Endothelial cell of umbilical vein (primary cell): Measurements from ENCODE around the gene HOXB5. TPM values are rescaled to one million over a fixed set of nuclear protein-coding genes. Genes with fewer than 3 reads are reported as not detected.

ENCODE experiments used
- BruUV-seq: library from RNA; stranded (reverse); fragments of 400-500 nt; replicated peaks from 2 replicates; lab custom pipeline; 2021; lab: Mats Ljungman, UMichigan
- CTCF ChIA-PET: fragments of 300-600, 350-600 bp; sonication (Branson Sonifier 250); formaldehyde crosslinking; loops from one replicate; lab custom pipeline; 2021; ENCODE audit warnings: antibody characterized with exemption, inconsistent platforms; lab: Charles Lee
- POLR2A ChIA-PET: fragments of 300-600, 350-600 bp; sonication (Branson Sonifier 250); formaldehyde crosslinking; loops from one replicate; lab custom pipeline; 2021; ENCODE audit warnings: antibody characterized with exemption, inconsistent platforms; lab: Charles Lee
- DNase-seq: peaks from one replicate; pipeline ENCODE4 v3.0.0-alpha.2; 2011; ENCODE audit warnings: low read depth, low spot score
- FAIRE-seq: peaks from 2 replicates; lab custom pipeline; 2011; peaks lifted over from hg19 to GRCh38; lab: Jason Lieb, UNC
- H2AFZ ChIP-seq: 2 replicates; pipeline ENCODE4 v1.6.0; 2012; ENCODE audit warnings: low read depth, low read length, control low read depth, inconsistent platforms
- H3K27ac ChIP-seq: 2 replicates; pipeline ENCODE4 v1.5.1; 2011; ENCODE audit warnings: low read depth, mild to moderate bottlenecking, control low read depth, low read length, moderate library complexity; ENCODE audit not compliant: insufficient read depth
- H3K27me3 ChIP-seq, 2 experiments: 2 replicates each; pipeline versions ENCODE4 v1.6.0 to v1.6.1; 2011; ENCODE audit warnings: low read length in 2 of 2, mixed read lengths in 1 of 2; ENCODE audit not compliant: control insufficient read depth in 2 of 2, insufficient read depth in 2 of 2
- H3K36me3 ChIP-seq, 2 experiments: 2 replicates in 1 of 2; 3 replicates in 1 of 2; pipeline ENCODE4 v1.5.1; 2011; ENCODE audit warnings: low read length in 2 of 2, mild to moderate bottlenecking in 1 of 2, moderate library complexity in 1 of 2; ENCODE audit not compliant: control insufficient read depth in 2 of 2, insufficient read depth in 2 of 2; ENCODE audit errors: extremely low read depth in 1 of 2
- H3K4me1 ChIP-seq: 3 replicates; pipeline ENCODE4 v1.5.1; 2011; ENCODE audit warnings: mild to moderate bottlenecking, low read length; ENCODE audit not compliant: control insufficient read depth, insufficient read depth; ENCODE audit errors: extremely low read depth
- H3K4me2 ChIP-seq: 2 replicates; pipeline ENCODE4 v1.6.1; 2011; ENCODE audit warnings: low read length, control low read depth, mixed read lengths; ENCODE audit not compliant: insufficient read depth
- H3K4me3 ChIP-seq, 3 experiments: fragments of 200-600 bp in 1 of 3; sonication (generic), shearing (Covaris generic) in 1 of 3; replicated peaks in 1 of 3; 2 replicates each; pipeline ENCODE4 v1.5.1; 2011 to 2016; ENCODE audit warnings: control low read depth in 3 of 3, low read length in 3 of 3, mild to moderate bottlenecking in 2 of 3, inconsistent platforms in 1 of 3, low read depth in 1 of 3, moderate library complexity in 1 of 3; ENCODE audit not compliant: insufficient read depth in 1 of 3
- H3K79me2 ChIP-seq: 2 replicates; pipeline ENCODE4 v1.6.0; 2012; ENCODE audit warnings: low read length, inconsistent platforms; ENCODE audit not compliant: control insufficient read depth, insufficient read depth
- H3K9ac ChIP-seq: replicated peaks from 2 replicates; pipeline ENCODE3; 2011; ENCODE audit warnings: low read length, control low read depth; ENCODE audit not compliant: insufficient read depth; ENCODE audit errors: extremely low read depth
- H3K9me1 ChIP-seq: replicated peaks from 3 replicates; pipeline ENCODE4 v1.6.0; 2011; ENCODE audit warnings: mild to moderate bottlenecking, low read length; ENCODE audit not compliant: control insufficient read depth, insufficient read depth; ENCODE audit errors: extremely low read depth
- H3K9me3 ChIP-seq: replicated peaks from 2 replicates; pipeline ENCODE4 v1.5.1; 2012; ENCODE audit warnings: low read length, inconsistent platforms; ENCODE audit not compliant: control insufficient read depth, insufficient read depth
- H4K20me1 ChIP-seq: replicated peaks from 2 replicates; pipeline ENCODE3; 2011; ENCODE audit warnings: mild to moderate bottlenecking, low read length; ENCODE audit not compliant: control insufficient read depth, insufficient read depth; ENCODE audit errors: extremely low read depth
- CTCF ChIP-seq, 2 donors: IDR thresholded peaks; 1 replicate in 1 of 2; 2 replicates in 1 of 2; pipeline ENCODE4 v1.5.1; 2011; ENCODE audit warnings: low read length in 2 of 2, mild to moderate bottlenecking in 2 of 2, moderate library complexity in 2 of 2, control low read depth in 1 of 2, inconsistent platforms in 1 of 2, low read depth in 1 of 2; ENCODE audit not compliant: insufficient read depth in 1 of 2; ENCODE audit errors: extremely low read depth in 1 of 2
- EZH2 ChIP-seq: IDR thresholded peaks from 2 replicates; pipeline ENCODE4 v1.6.1; 2012; ENCODE audit warnings: borderline replicate concordance, low read depth, mild to moderate bottlenecking, moderate library complexity, low read length, inconsistent platforms; ENCODE audit not compliant: severe bottlenecking
- FOS ChIP-seq: IDR thresholded peaks from 2 replicates; pipeline ENCODE4 v1.6.1; 2011; ENCODE audit warnings: mild to moderate bottlenecking, low read length, moderate library complexity, borderline replicate concordance; ENCODE audit not compliant: insufficient read depth
- GATA2 ChIP-seq: IDR thresholded peaks from 2 replicates; pipeline ENCODE4 v1.7.0; 2011; ENCODE audit warnings: low read depth, mild to moderate bottlenecking, moderate library complexity, mixed read lengths, low read length; ENCODE audit not compliant: insufficient read length, insufficient read depth
- JUN ChIP-seq: IDR thresholded peaks from 2 replicates; pipeline ENCODE4 v1.6.1; 2011; ENCODE audit warnings: borderline replicate concordance, low read depth; ENCODE audit not compliant: insufficient read length, insufficient read depth
- MAX ChIP-seq: IDR thresholded peaks from 2 replicates; pipeline ENCODE4 v1.6.1; 2011; ENCODE audit not compliant: insufficient read depth, insufficient read length
- MYC ChIP-seq: IDR thresholded peaks from one replicate; pipeline ENCODE4 v1.6.1; 2011; ENCODE audit warnings: mild to moderate bottlenecking, low read depth, low read length
- POLR2A ChIP-seq: IDR thresholded peaks from 2 replicates; pipeline ENCODE4 v1.6.1; 2012; ENCODE audit warnings: low read depth, mild to moderate bottlenecking, control low read depth, low read length
- POLR2AphosphoS5 ChIP-seq: IDR thresholded peaks from 2 replicates; pipeline ENCODE4 v1.6.1; 2012; ENCODE audit warnings: low read depth, mild to moderate bottlenecking, control low read depth, low read length, moderate library complexity; ENCODE audit not compliant: insufficient read depth
- dilution Hi-C: fragments of 300-500 bp; cut with MboI; formaldehyde crosslinking; loops from one replicate; pipeline ENCODE4 v1.15.0; 2019; ENCODE audit warnings: low sequenced_read_pairs; ENCODE audit not compliant: extremely low pct_ligation_motif_present
- intact Hi-C: fragments of 100-400 bp; cut with micrococcal nuclease; formaldehyde crosslinking; loops from one replicate; pipeline ENCODE4 v1.10.0; 2022
- polyA plus RNA-seq, 4 experiments: library from polyadenylated mRNA; depleted of rRNA in 3 of 4; stranded (reverse) in 3 of 4; unstranded in 1 of 4; fragments of >200 nt; gene quantifications; 2 replicates each; pipeline versions ENCODE4 v1.2.1 to v1.2.3, GENCODE V29; 2011 to 2012; ENCODE audit warnings: missing spikeins in 1 of 4
- total RNA-seq: library from RNA; stranded (reverse); gene quantifications from 2 replicates; pipeline ENCODE4 v1.2.3, GENCODE V29; 2021

HOXB5 gene
- total and polyA plus RNA-seq, 2 donors (not counting 3 experiments of a cell fraction or from before 2014, with no cell fraction given) = 2.0 to 8.5 TPM

DNA sequence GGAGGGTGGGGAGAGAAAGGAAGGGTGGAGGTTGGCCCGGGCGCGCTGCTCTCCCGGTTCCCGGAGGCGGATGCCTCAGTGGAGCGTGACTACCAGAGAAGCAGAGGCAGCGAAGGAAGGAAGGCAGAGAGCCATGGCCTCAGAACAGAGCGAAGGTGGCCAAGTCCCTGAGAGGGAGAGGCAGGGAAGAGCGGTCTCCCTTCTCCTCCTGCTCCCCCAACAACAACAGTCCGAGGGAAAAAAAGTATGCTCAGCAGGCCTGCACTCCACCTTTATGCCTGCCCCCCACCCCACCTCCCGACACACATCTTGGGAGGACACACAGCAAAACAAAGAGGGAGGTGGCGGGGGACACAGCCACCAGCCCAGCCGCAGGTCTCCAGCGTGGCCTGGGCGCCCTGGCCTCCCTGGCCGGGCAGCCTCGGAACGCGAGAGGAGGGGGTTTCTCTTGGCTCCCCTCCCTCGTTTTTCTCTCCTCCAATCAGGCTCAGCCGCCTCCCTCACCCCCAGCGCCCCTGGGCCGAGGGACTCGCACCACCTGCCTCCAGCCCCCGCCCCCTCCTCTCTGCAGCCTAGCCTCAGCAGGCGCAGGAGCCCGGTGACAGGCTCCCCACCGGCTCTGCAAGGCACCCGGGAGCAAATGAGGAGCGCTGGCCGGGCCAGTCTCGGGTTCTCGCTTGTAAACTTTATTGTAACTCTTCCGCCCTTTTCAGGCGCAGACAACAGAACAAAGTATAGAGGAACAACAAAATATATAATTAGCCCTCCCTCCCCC is 18.3 kb upstream of the HOXB5 start:
- Histone ChIP-seq H3K9ac (peak overlapping the region; percentile 49), H3K4me1 (peaks cover 31% of the 10 kb centered on the region), H3K4me3 (peak overlapping the region; percentile 36 to 70 (median 52)), H3K9me3 (no peaks in the 10 kb centered on the region), H3K27ac (peak overlapping the region; percentile 66), H2AFZ (peak overlapping the region; percentile 76), H3K9me1 (no peaks in the 10 kb centered on the region), H3K27me3 (peaks cover 17 to 23% of the 10 kb centered on the region in 2 experiments), H3K79me2 (peaks cover 19% of the 10 kb centered on the region), H4K20me1 (no peaks in the 10 kb centered on the region), H3K36me3 (no peaks in the 10 kb centered on the region), H3K4me2 (peak overlapping the region; percentile 85)
- DNase-seq (peak; percentile 39), FAIRE-seq (peak; percentile 35)
- intact Hi-C loops (loop anchor here (1.0 kb wide), 1 partner anchor 8 kb away; the partner anchor contains the start of gene HOXB6), dilution Hi-C loops (no loop called here)
- ChIA-PET POLR2A (interaction anchor here (1.4 kb wide), 1 partner anchor 14 kb away, joined by 4 read pairs; no protein-coding TSS in a partner anchor), CTCF (interaction anchor here (1.2 to 1.5 kb wide), 3 partner anchors 18 to 481 kb away, joined by 4 to 12 read pairs (median 6); no protein-coding TSS in a partner anchor)
- TF ChIP-seq JUN = no peak
- no peak for TF ChIP-seq MYC
- TF ChIP-seq POLR2AphosphoS5 = no peak
- no peak for TF ChIP-seq FOS
- TF ChIP-seq EZH2 = no peak
- no peak for TF ChIP-seq MAX
- no peak for TF ChIP-seq CTCF (IDR thresholded peaks at IDR 0.05; ENCODE audit: extremely low read depth in 1 of 2, insufficient read depth in 1 of 2, low read depth in 1 of 2, low read length in 2 of 2)
- TF ChIP-seq GATA2 = no peak
- peak; percentile 63 for TF ChIP-seq POLR2A
- BruUV-seq = no TSS peak
